WTC11 (cell line): Measurements from ENCODE around the gene IL1RAP. TPM values are rescaled to one million over a fixed set of nuclear protein-coding genes. Genes with fewer than 3 reads are reported as not detected.

Source experiments
- ATAC-seq: fragments of 200-7000 bp; cut with Tn5 transposase; 2 replicates; pipeline ENCODE4 v1.10.0; 2021; ENCODE audit warnings: mild to moderate bottlenecking, moderate library complexity
- CTCF ChIA-PET: fragments of 300-600 bp; sonication (Branson Sonifier 250); formaldehyde crosslinking; loops from one replicate; lab custom pipeline; 2021; ENCODE audit warnings: antibody characterized with exemption; lab: Charles Lee
- POLR2A ChIA-PET: fragments of 350-600 bp; sonication (Branson Sonifier 250); formaldehyde crosslinking; loops from one replicate; lab custom pipeline; 2021; ENCODE audit warnings: antibody characterized with exemption; lab: Charles Lee
- DNase-seq: peaks from one replicate; pipeline ENCODE4 v3.0.0; 2021; ENCODE audit warnings: low spot score
- H3K27ac Mint-ChIP-seq: 2 replicates; pipeline ENCODE4 v1.8.0; 2021; ENCODE audit warnings: mixed read lengths
- H3K27me3 Mint-ChIP-seq: 2 replicates; pipeline ENCODE4 v1.8.0; 2021; ENCODE audit warnings: low read depth, mild to moderate bottlenecking, moderate library complexity, mixed read lengths
- H3K36me3 Mint-ChIP-seq: 2 replicates; pipeline ENCODE4 v1.8.0; 2021; ENCODE audit warnings: mixed read lengths
- H3K4me1 Mint-ChIP-seq: 2 replicates; pipeline ENCODE4 v1.8.0; 2022; ENCODE audit warnings: mixed read lengths
- H3K4me3 Mint-ChIP-seq: 2 replicates; pipeline ENCODE4 v1.8.0; 2021; ENCODE audit warnings: mild to moderate bottlenecking, moderate library complexity, mixed read lengths
- H3K9me3 Mint-ChIP-seq: 2 replicates; pipeline ENCODE4 v1.8.0; 2021; ENCODE audit warnings: mixed read lengths
- ATF1 ChIP-seq: sonication (generic); formaldehyde crosslinking; IDR thresholded peaks from 2 replicates; pipeline ENCODE4 v1.8.1; 2023; ENCODE audit warnings: mild to moderate bottlenecking, moderate library complexity, missing genetic modification reagents
- CDX4 ChIP-seq: fragments of 250-450 bp; sonication (Bioruptor Pico); IDR thresholded peaks from 2 replicates; pipeline ENCODE4 v1.9.0; 2021; ENCODE audit warnings: moderate library complexity, mild to moderate bottlenecking, inconsistent platforms, borderline replicate concordance
- CTCF ChIP-seq: fragments of 200-600 bp; IDR thresholded peaks from 2 replicates; pipeline ENCODE4 v1.8.0; 2022; ENCODE audit warnings: antibody characterized with exemption
- E2F4 ChIP-seq: sonication (generic); formaldehyde crosslinking; IDR thresholded peaks from 2 replicates; pipeline ENCODE4 v1.8.1; 2022; ENCODE audit warnings: low read depth, mild to moderate bottlenecking, moderate library complexity, missing genetic modification reagents, borderline replicate concordance
- E2F5 ChIP-seq: sonication (generic); formaldehyde crosslinking; IDR thresholded peaks from 2 replicates; pipeline ENCODE4 v1.8.1; 2022; ENCODE audit warnings: mild to moderate bottlenecking, moderate library complexity, missing genetic modification reagents
- FOXJ3 ChIP-seq: sonication (generic); formaldehyde crosslinking; IDR thresholded peaks from 2 replicates; pipeline ENCODE4 v1.9.0; 2021; ENCODE audit warnings: missing genetic modification reagents, mild to moderate bottlenecking, borderline replicate concordance
- FOXP1 ChIP-seq: sonication (generic); formaldehyde crosslinking; IDR thresholded peaks from 2 replicates; pipeline ENCODE4 v1.8.0; 2022; ENCODE audit warnings: missing genetic modification reagents, mild to moderate bottlenecking, moderate library complexity, borderline replicate concordance
- GABPB1 ChIP-seq: sonication (generic); formaldehyde crosslinking; IDR thresholded peaks from 2 replicates; pipeline ENCODE4 v1.8.1; 2023; ENCODE audit warnings: mild to moderate bottlenecking, missing genetic modification reagents
- HMGXB4 ChIP-seq: sonication (generic); formaldehyde crosslinking; IDR thresholded peaks from 2 replicates; pipeline ENCODE4 v1.8.1; 2023; ENCODE audit warnings: mild to moderate bottlenecking, moderate library complexity, missing genetic modification reagents
- IRF2 ChIP-seq: sonication (generic); formaldehyde crosslinking; IDR thresholded peaks from 2 replicates; pipeline ENCODE4 v1.8.0; 2022; ENCODE audit warnings: low read depth, missing genetic modification reagents, borderline replicate concordance
- KAT7 ChIP-seq: sonication (generic); formaldehyde crosslinking; IDR thresholded peaks from 2 replicates; pipeline ENCODE4 v1.8.1; 2023; ENCODE audit warnings: missing genetic modification reagents, mild to moderate bottlenecking, borderline replicate concordance
- MLX ChIP-seq: sonication (generic); formaldehyde crosslinking; IDR thresholded peaks from 2 replicates; pipeline ENCODE4 v1.8.1; 2023; ENCODE audit warnings: mild to moderate bottlenecking, missing genetic modification reagents, moderate library complexity
- NFE2L1 ChIP-seq: sonication (generic); formaldehyde crosslinking; IDR thresholded peaks from 2 replicates; pipeline ENCODE4 v1.8.1; 2023; ENCODE audit warnings: missing genetic modification reagents
- NFYB ChIP-seq: sonication (generic); formaldehyde crosslinking; conservative IDR thresholded peaks from 2 replicates; pipeline ENCODE4 v1.8.0; 2022; ENCODE audit warnings: low read depth, missing genetic modification reagents
- USF1 ChIP-seq: sonication (generic); formaldehyde crosslinking; IDR thresholded peaks from 2 replicates; pipeline ENCODE4 v1.8.0; 2022; ENCODE audit warnings: mild to moderate bottlenecking, missing genetic modification reagents
- USF2 ChIP-seq: sonication (generic); formaldehyde crosslinking; IDR thresholded peaks from 2 replicates; pipeline ENCODE4 v1.8.1; 2023; ENCODE audit warnings: mild to moderate bottlenecking, missing genetic modification reagents, moderate library complexity
- ZBTB43 ChIP-seq: sonication (generic); formaldehyde crosslinking; IDR thresholded peaks from 2 replicates; pipeline ENCODE4 v1.8.1; 2023; ENCODE audit warnings: mild to moderate bottlenecking, missing genetic modification reagents
- ZMAT4 ChIP-seq: fragments of 250-450 bp; sonication (Bioruptor Pico); IDR thresholded peaks from 2 replicates; pipeline ENCODE4 v1.9.0; 2021; ENCODE audit warnings: mild to moderate bottlenecking
- ZNF232 ChIP-seq: sonication (generic); formaldehyde crosslinking; IDR thresholded peaks from 2 replicates; pipeline ENCODE4 v1.8.0; 2022; ENCODE audit warnings: mild to moderate bottlenecking, missing genetic modification reagents
- ZNF317 ChIP-seq: sonication (generic); formaldehyde crosslinking; IDR thresholded peaks from 2 replicates; pipeline ENCODE4 v1.8.1; 2023; ENCODE audit warnings: low read depth, mild to moderate bottlenecking, moderate library complexity, missing genetic modification reagents, borderline replicate concordance
- ZNF396 ChIP-seq: fragments of 250-450 bp; sonication (Bioruptor Pico); IDR thresholded peaks from 2 replicates; pipeline ENCODE4 v1.8.0; 2021; ENCODE audit warnings: mild to moderate bottlenecking, moderate library complexity, borderline replicate concordance
- ZNF671 ChIP-seq: fragments of 250-450 bp; sonication (Bioruptor Pico); IDR thresholded peaks from 2 replicates; pipeline ENCODE4 v1.8.0; 2021; ENCODE audit warnings: mild to moderate bottlenecking
- total RNA-seq: library from RNA; stranded (reverse); gene quantifications from 3 replicates; pipeline ENCODE4 v1.2.3, GENCODE V29; 2021

IL1RAP gene
- total RNA-seq, 1 experiment from 2014 or later, result 4.5 TPM

- H3K27ac Mint-ChIP-seq, result no peak overlapping the region
- H3K4me3 Mint-ChIP-seq, result no peak overlapping the region
- TF ChIP-seq FOXP1 (CRISPR knock-in tag) (no peak), E2F4 (no peak), ZNF671 (no peak), FOXJ3 (CRISPR knock-in tag) (no peak), ZNF317 (CRISPR knock-in tag) (0 out of 2 replicates have a peak, but pooled peaks have one; percentile 26), CDX4 (CRISPR knock-in tag) (no peak), IRF2 (CRISPR knock-in tag) (no peak), GABPB1 (CRISPR knock-in tag) (peak; percentile 96)
- H3K9me3 Mint-ChIP-seq, result peaks cover 5% of the 10 kb centered on the region
- peaks cover 33% of the 10 kb centered on the region for H3K4me1 Mint-ChIP-seq
- POLR2A ChIA-PET, result no interaction called here
- ATAC-seq (no peak), DNase-seq (no peak)
- no peaks in the 10 kb centered on the region for H3K27me3 Mint-ChIP-seq
- CTCF ChIA-PET, result no interaction called here
- no peaks in the 10 kb centered on the region for H3K36me3 Mint-ChIP-seq
Observed at GRCh38 chr3:190566043-190566933, 52.4 kb downstream of the IL1RAP start.

- Mint-ChIP-seq H3K36me3 (no peaks in the 10 kb centered on the region), H3K4me1 (peaks cover 34% of the 10 kb centered on the region), H3K27me3 (no peaks in the 10 kb centered on the region), H3K27ac (no peak overlapping the region), H3K9me3 (peaks cover 5% of the 10 kb centered on the region), H3K4me3 (no peak overlapping the region)
- DNase-seq (no peak), ATAC-seq (no peak)
- ChIA-PET POLR2A (no interaction called here), CTCF (no interaction called here)
- TF ChIP-seq ZNF396 (no peak), ZBTB43 (no peak), USF1 (CRISPR knock-in tag) (no peak), HMGXB4 (CRISPR knock-in tag) (no peak), ATF1 (no peak), MLX (no peak), ZNF232 (no peak), NFYB (no peak), USF2 (CRISPR knock-in tag) (no peak), CTCF (no peak), KAT7 (CRISPR knock-in tag) (no peak), ZMAT4 (no peak), NFE2L1 (CRISPR knock-in tag) (no peak), CDX4 (CRISPR knock-in tag) (no peak), E2F5 (no peak)
Observed at GRCh38 chr3:190568036-190568435, 54.2 kb downstream of the IL1RAP start.
